ENCODE measurements around the gene HIVEP3.

Gene HIVEP3

DNA sequence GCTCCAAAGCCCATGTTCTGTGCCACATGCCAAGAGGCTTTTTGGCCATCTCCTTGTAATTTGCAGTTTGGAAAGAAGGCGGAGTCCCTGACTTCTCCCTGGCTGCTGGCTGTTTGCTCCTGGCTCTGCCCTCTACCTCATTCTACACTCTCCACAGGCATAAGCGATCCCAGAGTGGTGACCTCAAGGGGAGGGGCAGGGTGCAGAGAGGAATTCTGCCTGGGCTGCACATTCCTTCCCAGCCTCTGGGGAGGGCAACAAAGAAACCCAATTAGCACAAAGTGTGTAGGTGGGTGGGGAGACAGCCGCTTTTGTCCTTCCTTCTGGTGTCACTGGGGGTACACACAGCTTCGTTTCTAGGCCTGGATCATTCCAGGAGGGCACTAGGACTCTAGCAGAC is 95.3 kb downstream of the HIVEP3 start:
- no peak overlapping the region for H3K27ac ChIP-seq
- no peak for DNase-seq (ENCODE audit: low read depth, low spot score)

DNA sequence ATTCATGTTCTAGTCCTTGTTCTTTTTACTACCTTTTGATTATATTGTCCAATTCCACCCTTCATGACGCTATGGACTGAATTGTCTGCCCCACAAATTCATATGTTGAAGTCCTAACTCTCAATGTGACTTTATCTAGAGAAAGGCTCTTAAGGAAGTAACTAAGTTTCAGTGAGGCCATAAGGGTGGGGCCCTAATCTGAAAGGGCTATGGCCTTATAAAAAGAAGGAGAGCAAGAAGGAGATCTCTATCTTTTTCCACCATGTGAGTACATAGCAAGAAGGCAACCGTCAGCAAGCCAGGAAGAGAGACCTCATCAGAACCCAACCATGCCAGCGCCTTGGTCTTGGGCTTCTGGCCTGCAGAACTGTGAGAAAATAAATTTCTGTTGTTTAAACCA is 95.9 kb downstream of the HIVEP3 start:
- no peak overlapping the region for H3K27ac ChIP-seq
- no peak for DNase-seq (ENCODE audit: low read depth, low spot score)

DNA sequence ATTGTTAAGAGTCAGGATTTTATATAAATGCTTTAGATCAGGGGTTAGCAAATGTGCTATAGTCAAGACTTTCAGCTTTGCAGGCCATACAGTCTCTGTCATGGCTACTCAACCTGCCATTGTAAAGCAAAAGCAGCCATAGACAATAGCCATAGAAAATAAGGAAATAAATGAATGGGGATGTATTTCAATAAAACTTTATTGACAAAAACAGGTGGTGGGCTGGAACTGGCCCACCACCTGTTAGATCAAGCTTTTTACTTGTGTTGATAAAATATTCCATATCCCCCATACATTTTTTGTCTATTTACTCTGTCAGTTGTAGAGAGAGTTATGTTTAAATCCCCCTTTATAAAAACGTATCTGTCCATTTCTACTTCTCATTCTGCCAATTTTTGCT is 98.9 kb downstream of the HIVEP3 start:
- DNase-seq (ENCODE audit: low read depth, low spot score) = no peak
- no peak overlapping the region for H3K27ac ChIP-seq

DNA sequence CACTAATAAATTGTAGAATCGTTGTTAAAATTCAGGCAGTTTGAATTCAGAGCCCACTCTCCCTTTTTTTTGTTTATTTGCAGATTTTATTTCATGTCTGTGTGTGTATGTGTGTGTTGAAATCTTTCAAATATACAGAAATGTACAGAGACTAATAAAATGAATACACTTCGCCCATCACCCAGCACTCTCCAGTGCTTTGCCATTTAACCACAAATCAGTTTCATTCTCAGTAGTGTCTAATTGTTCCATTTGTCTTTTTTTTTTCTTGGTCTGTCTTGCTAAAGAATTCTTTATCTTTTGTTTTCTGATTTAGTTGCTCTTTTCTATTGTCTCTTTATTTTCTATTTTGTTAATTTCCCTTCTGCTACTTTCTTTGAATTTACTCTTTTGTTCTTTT is 99.7 kb downstream of the HIVEP3 start:
- H3K27ac ChIP-seq = no peak overlapping the region
- no peak for DNase-seq (ENCODE audit: low read depth, low spot score)

DNA sequence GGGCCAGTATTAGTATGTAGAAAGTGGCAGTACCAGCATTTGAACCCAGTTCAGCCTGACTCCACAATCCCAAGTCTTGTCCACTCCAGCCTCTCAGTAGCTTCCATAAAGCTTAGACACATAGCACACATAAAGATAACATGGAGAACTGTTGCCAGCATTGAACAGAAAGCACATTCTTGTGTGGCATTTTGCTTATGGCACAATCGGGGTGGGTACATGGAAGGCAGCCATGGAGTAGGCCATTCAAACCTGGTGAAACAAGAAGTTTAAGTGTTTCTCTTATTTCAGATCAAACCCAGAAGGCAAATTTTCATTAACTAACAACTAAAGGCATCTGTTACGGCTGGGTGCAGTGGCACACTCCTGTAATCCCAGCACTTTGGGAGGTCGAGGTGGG is 102.7 kb downstream of the HIVEP3 start:
- DNase-seq (ENCODE audit: low read depth, low spot score) = no peak
- H3K27ac ChIP-seq = no peak overlapping the region

DNA sequence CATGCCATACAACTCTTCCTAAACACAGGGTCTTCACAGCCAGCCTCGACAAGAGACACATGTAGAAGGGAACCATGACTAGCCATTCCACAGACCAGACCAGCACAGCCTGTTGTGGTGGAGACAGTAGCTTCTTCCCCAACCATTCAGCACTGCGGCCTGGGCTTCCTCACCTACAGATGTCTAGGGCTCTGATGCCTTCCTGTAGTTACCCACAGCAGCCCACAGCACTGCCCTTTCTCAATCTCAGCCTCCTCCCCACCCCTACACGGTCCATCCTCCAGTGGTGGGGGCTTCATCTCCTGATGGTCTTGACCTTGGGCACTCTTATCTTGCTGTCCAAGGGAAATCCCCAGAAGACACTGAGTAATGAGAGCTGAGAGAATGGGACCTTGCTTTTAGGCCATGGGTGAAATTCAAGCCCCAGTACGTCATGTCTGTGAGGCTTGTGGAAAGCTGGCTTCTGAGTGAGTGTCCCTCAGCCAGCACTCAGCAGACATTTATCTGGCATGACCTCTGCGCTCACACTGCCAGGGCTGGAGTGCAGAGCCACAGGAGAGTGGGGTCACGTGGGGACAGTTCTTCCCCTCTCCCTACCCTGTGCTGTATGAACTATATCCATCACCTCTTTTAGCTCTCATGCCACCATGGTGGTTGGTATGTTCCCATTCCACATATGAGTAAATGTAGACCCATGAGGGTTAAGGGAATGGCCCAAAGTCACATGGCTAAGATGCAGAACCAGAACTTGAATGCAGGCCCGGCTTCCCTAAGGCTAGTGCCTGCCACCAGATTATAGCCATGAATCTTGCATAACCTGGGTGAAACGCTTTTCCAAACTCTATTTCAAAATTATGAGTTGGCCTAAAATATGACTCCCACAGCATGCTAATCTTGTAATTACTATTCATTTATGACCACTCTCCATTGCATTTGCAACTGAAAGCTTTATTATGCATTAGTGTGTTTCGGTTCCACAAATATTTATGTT is 104.7 kb downstream of the HIVEP3 start:
- no peak overlapping the region for H3K27ac ChIP-seq
- no peak for DNase-seq (ENCODE audit: low read depth, low spot score)

DNA sequence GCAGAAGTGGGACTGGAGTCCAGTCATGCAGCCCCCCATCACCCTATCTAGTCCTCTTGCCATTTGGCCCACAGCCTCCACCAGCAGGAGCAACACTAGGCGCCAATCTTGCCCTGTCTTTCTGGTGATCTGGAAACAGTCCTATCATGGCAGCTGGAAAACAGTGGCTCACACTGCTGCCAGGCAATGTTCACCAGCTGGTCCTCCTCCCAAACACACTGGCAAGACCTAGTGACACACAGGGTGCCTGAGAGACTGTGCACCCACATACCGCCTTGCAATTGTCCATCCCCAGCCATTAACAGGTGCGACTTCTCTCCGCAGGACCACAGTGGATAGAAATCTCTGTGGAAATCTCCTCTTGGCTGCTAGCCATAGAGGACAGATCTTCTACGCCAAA is 105.5 kb downstream of the HIVEP3 start:
- H3K27ac ChIP-seq = no peak overlapping the region
- DNase-seq (ENCODE audit: low read depth, low spot score) = no peak

DNA sequence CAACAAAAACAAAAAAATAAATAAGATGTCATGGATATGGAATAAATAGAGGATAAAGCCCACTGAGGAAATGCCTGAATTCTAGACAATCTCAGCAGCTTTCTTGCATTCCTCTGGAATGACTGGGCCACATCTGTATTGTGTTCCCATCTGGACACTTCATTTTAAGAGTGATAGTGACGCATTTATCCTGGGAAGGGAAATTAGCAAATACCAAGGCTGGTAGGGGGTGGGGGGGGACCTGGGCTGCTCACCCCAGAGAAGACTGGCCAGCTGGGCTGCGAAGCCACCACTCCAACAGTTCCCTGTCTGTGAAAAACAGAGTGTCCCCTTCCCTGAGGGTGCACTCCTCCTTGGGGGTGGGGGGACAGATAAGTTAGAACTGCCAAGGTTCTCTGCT is 106.3 kb downstream of the HIVEP3 start:
- H3K27ac ChIP-seq = no peak overlapping the region
- no peak for DNase-seq (ENCODE audit: low read depth, low spot score)

DNA sequence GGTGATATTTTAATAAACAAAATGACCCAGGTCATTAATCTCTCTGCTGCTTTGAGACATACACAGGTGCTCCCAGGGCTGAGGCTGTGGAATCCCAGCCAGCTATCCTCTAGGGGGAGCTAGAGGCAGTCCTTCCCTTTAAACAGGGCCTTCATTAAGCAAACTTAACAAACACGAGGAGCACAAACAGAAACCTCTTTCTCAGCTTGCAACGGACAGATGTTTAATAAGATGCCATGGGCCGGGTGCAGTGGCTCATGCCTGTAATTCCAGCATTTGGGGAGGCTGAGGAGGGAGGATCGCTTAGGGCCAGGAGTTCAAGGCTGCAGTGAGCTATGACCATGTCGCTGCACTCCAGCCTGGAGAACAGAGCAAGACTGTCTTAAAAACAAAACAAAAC is 106.7 kb downstream of the HIVEP3 start:
- no peak for DNase-seq (ENCODE audit: low read depth, low spot score)
- H3K27ac ChIP-seq = no peak overlapping the region

DNA sequence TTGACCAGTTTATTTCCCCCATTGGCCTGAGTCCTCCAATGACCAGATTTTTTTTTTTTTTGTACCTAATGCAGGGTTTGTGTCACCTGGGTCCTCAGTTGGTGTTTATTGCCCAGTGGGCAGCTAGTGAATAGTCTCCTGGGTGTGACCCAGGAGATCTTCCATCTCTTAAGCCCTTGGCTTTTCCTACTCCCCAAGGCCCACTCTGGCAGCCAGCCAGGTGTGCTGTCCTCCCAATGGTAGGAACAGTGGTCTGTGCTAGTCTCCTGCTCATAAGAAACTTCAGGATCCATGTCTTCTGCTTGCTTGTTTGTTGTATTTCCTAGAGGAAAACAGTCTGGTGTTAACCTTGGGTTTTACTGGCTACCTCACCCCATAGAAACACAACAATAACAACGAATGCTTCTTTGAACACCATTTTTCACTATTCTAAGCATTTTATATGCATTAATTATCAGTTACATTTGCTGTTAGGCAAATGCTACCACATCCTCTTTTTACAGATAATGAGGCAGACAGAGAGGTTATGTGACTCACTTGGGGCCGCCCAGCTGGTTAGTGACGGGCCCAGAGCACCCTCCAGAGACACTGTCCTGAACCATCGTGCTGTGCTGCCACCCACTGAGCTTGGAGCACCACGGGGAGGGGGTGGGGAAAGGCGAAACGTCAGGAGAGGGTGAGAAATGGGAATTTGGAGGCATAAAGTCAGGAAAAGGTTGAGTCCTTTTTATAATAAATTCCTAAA is 107.5 kb downstream of the HIVEP3 start:
- no peak overlapping the region for H3K27ac ChIP-seq
- DNase-seq (ENCODE audit: low read depth, low spot score) = no peak

DNA sequence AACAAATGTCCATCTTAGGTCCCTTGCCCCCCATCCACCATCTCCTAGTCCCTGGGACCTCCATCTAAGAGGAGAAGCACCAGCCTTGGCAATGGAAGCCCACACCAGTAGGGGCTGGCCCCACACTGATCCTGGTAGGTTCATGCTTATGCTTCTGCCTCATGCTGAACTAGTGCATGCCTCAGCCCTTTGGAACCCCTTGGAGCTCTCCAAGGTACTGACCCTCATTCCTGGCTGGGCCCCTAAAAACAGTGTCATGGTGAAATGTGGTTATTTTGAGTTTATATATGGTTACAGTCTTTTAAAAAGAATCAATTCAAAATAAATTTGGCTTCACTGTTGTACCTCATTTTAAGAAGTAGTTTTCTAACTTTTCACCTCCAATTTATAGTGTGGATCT is 108.3 kb downstream of the HIVEP3 start:
- no peak for DNase-seq (ENCODE audit: low read depth, low spot score)
- H3K27ac ChIP-seq = no peak overlapping the region

DNA sequence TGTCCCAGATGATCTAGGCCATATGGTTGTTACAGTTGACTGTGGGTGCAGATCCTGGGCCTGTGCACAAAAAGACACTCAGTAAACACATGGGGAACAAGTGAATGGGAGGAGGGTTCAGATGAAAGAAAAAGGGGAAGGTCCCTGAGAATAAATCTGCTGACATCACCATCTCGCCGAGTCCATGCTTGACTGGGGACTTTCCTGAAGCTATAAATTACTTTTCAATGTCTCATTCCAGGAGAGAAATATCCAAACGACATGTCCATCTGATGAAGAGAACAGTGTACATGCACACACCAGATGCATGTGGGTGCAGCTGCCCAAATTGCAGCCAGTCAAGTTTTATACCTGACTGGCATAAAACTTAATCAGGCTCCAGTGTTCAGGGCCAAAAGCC is 109.0 kb downstream of the HIVEP3 start:
- no peak overlapping the region for H3K27ac ChIP-seq
- no peak for DNase-seq (ENCODE audit: low read depth, low spot score)

DNA sequence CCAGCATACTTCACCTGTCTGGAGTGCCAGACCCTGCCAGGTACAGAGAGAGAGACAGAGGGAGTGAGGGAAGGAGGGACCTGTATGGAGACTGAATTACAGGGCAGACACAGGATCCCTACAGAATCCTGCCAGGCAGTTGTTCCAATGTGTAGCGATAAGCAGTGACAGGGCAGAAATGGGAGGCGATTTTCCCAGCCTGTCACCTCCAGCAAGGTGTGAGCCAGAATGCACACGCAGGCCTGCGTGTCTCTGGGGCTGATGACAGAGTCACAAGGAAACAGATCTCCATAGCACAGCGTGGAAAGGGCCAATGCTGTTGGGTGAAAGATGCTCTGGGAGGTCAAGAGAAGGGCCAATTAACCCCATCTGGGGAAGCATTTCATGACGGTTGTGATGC is 111.3 kb downstream of the HIVEP3 start:
- H3K27ac ChIP-seq = no peak overlapping the region
- DNase-seq (ENCODE audit: low read depth, low spot score) = no peak

DNA sequence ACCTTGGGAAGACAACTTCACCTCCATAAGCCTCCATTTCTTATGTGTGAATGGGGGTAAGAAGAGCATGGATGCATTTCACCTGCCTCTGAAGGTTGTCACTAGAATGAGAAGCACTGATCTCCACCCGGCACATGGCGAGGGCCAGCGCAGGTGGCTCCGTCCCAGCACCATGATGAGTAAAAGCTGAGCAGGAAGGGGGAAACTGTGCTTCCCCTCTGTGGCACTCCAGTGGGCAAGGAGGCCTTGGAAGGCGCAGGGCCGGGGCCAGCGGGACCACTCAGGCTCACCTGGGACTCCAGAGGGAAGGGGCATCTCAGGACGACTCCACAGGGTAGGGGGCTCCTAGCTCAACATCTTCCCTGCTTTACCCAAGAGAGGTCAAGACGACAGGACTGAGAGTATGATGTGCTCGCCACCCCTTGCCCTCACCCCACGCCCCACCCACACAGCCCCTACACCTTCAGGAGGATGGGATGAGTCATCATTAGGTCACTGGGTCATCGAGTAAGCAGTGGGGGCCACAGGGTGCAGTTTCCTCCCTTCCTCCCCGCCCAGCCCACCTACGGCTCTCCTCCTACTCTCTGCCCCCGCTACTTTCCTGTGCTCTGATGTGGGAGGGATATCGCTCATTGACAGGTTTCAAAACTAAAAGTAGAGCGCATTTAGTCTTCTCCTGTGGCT is 112.1 kb downstream of the HIVEP3 start:
- DNase-seq (ENCODE audit: low read depth, low spot score) = no peak
- H3K27ac ChIP-seq = no peak overlapping the region

DNA sequence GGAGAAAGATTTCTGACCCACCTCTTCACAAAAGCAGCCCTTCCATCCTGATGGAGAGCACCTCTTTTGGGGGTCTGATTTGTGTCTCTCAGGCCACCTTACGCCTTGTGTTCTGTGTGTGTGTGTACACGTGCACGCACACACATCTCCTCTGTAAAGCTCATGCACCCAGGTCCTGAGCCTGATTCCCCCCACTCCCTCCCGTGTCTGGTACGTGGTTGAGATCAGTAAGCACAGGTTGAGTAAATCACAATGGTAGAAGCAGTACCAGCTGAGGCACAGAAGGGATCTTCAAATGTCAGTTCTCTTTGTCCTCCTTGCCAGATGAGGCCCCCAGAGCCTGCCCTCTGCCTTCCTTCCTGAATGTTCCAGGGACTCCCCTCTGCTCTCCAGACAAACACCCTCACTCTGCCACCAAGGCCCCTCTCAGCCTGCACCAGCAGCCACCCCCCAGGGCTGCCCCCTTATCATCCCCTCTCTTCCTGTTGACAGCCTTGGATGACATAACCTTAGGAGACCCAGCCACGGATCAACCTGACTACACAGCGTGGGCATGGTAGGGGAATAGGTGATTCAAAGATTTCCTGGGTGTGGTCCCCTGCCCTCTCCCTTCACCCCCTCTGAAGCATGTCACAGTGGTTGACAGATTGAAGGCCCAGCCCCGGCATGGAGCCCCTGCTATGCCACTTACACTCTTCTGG is 112.8 kb downstream of the HIVEP3 start:
- no peak for DNase-seq (ENCODE audit: low read depth, low spot score)
- no peak overlapping the region for H3K27ac ChIP-seq

DNA sequence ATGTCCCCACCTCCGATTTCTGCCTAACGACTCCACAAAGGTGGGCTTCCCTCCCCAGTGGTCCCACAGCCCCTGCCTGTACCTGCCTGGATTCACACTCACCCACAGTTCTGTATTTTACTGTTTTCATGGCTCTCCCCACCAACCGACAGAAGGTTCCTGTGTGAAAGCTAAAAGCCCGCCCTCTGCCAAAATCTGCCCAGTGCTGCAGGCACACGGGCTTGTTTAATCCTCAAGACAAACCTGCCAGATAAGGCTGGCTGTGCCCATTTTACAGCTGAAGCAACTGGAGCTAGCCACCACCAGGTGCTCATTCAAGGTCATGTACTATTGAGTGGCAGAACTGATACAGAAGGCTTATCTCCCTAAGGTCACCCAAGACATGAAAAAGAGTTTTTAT is 114.5 kb downstream of the HIVEP3 start:
- H3K27ac ChIP-seq = peak overlapping the region; percentile 64
- DNase-seq (ENCODE audit: low read depth, low spot score) = no peak

DNA sequence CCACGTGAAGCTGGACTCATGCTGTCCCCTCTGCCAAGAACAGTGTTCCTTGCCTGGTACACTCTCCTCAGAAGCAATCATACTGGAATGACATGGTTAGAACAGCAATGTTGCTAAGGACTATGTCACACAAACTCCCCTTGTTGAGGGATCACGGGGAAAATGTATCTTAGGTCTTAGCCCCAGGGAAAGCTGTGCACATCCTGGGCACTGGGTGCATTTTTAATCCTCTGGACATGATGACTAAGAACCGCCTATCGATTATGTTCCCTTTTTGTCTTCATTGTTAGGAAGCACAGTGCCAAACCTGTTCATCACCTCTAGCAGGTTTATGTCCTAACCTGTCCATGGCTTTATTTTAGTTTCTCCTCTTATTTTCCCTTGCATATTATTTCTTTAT is 115.1 kb downstream of the HIVEP3 start:
- H3K27ac ChIP-seq = peak overlapping the region; percentile 64
- DNase-seq (ENCODE audit: low read depth, low spot score) = no peak

DNA sequence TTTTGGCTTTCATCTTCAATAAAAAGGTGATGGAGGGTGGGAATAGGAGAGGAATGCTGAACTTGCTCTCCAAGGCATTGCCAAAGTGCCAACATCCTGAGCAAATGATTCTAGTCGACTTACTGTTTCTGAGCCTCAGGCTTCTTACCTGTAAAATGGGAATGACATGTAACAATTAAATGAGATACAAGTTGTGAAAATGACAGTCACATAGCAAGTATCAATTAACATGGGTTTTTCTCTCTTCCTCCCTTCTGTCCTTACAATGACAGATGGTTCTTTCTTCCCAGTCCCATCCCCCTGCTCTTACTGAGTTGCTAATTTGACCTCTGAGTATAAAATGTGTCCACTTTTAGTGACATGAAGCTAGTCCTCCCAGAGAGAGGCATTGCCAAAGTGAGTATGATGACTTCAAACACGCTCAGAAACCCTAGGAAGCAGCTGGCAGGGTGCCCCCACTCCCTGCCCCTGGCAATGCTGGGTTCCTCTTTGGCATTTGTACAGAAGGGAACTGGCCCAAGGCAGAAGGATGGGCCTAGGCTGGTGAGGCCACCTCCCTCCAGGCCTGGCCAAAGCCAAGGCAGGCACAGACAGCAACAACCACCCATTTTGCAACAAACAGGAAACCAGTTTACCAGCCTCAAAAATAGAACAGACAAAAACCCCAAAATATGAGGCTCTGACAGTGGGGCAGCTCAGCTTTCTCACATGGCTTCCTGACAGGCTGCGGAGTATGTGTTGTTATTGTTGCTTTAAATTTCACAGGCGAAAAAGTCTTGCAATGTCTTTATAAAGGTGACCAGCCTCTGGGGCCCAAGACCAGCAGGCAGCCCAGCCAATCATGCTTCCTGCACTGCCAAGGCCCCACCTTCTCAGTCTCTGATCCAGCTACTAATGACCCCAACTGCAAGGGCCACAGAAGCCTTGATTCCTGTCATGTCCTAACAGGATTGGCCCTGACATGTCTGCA is 115.9 kb downstream of the HIVEP3 start:
- peak overlapping the region; percentile 64 for H3K27ac ChIP-seq
- DNase-seq (ENCODE audit: low read depth, low spot score) = no peak

DNA sequence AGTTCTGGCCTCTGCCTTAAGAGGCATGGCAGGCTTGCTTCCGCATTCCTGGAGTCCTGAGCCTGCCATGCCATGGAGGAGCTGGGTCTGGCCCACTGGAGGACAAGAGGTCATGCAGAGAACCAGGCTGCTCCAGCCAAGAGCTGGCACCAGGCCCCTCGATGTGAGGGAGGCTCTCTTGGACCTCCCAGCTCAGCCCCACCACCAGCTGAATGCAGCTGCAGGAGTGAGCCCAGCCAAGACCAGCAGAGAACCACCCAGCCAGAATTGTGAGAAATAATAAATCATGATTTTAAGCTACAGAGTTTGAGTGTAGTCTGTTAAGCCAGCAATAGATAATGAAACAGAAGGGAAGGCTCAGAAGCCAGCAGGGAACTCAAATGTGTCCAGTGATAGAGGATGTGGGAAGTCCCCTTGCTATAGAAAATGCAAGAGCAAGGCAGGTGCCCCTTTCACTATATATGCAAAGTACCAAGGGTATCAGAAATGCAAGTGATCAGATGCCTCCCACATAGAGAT is 118.4 kb downstream of the HIVEP3 start:
- no peak for DNase-seq (ENCODE audit: low read depth, low spot score)
- no peak overlapping the region for H3K27ac ChIP-seq

All from epithelial cell of prostate (primary cell).